ENCODE data around the gene NFAM1. TPM values are rescaled to one million over a fixed set of nuclear protein-coding genes. Genes with fewer than 3 reads are reported as not detected.

NFAM1 gene
- total and polyA plus RNA-seq, 2 donors (not counting 3 experiments of a cell fraction or from before 2014, with no cell fraction given) = not detected

DNA sequence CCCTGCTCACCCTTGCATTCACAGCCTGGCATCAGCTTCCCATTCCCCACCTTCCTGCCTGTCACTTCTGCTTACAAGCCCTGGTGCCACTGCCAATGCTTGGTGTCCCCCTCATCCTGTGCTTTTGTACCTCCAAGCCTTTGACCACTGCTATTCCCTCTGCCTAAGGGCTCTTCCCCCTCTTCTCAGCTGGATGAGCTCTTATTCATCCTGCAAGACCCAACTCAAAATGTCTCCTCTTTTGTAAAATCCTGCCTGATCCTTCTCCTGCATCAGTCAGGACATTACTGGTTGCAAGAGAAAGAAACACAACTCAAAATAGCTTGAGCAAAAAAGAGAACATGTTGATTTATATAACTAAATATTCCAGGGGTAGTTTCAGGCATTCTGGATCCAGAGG lies 94.8 kb downstream of the NFAM1 start:
- Histone ChIP-seq H3K27ac (ENCODE audit: insufficient read depth, low read depth, low read length) (no peak overlapping the region), H3K9ac (replicated peaks; ENCODE audit: extremely low read depth, insufficient read depth, low read length) (no peak overlapping the region), H3K27me3 (ENCODE audit: control insufficient read depth in 2 of 2, insufficient read depth in 2 of 2, low read length in 2 of 2) (peaks cover 0 to 3% of the 10 kb centered on the region in 2 experiments), H3K79me2 (ENCODE audit: control insufficient read depth, insufficient read depth, low read length) (no peaks in the 10 kb centered on the region), H4K20me1 (replicated peaks; ENCODE audit: control insufficient read depth, extremely low read depth, insufficient read depth, low read length) (no peaks in the 10 kb centered on the region), H3K36me3 (ENCODE audit: control insufficient read depth in 2 of 2, extremely low read depth in 1 of 2, insufficient read depth in 2 of 2, low read length in 2 of 2) (no peaks in the 10 kb centered on the region), H3K9me1 (replicated peaks; ENCODE audit: control insufficient read depth, extremely low read depth, insufficient read depth, low read length) (no peaks in the 10 kb centered on the region), H3K4me1 (ENCODE audit: control insufficient read depth, extremely low read depth, insufficient read depth, low read length) (no peaks in the 10 kb centered on the region), H3K9me3 (replicated peaks; ENCODE audit: control insufficient read depth, insufficient read depth, low read length) (no peaks in the 10 kb centered on the region), H3K4me2 (ENCODE audit: insufficient read depth, low read length) (no peak overlapping the region), H3K4me3 (replicated peaks in 1 of 3; ENCODE audit: insufficient read depth in 1 of 3, low read depth in 1 of 3, low read length in 3 of 3) (no peak overlapping the region), H2AFZ (ENCODE audit: low read depth, low read length) (no peak overlapping the region)
- intact Hi-C loops (cut with micrococcal nuclease) (no loop called here), dilution Hi-C loops (cut with MboI; ENCODE audit: extremely low pct_ligation_motif_present, low sequenced_read_pairs) (no loop called here)
- no TSS peak for BruUV-seq (replicated peaks)
- FAIRE-seq (no peak), DNase-seq (ENCODE audit: low read depth, low spot score) (no peak)
- TF ChIP-seq, protein P1, sequence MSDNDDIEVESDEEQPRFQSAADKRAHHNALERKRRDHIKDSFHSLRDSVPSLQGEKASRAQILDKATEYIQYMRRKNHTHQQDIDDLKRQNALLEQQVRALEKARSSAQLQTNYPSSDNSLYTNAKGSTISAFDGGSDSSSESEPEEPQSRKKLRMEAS (IDR thresholded peaks at IDR 0.05; ENCODE audit: insufficient read depth, insufficient read length) = no peak
- ChIA-PET CTCF (no interaction called here), POLR2A (no interaction called here)

GRCh38 chr22:42336527-42337227 lies 95.5 kb downstream of the NFAM1 start:
- Histone ChIP-seq H3K27me3 (ENCODE audit: control insufficient read depth in 2 of 2, insufficient read depth in 2 of 2, low read length in 2 of 2) (peaks cover 0 to 2% of the 10 kb centered on the region in 2 experiments), H2AFZ (ENCODE audit: low read depth, low read length) (no peak overlapping the region), H3K27ac (ENCODE audit: insufficient read depth, low read depth, low read length) (no peak overlapping the region), H3K9ac (replicated peaks; ENCODE audit: extremely low read depth, insufficient read depth, low read length) (no peak overlapping the region), H3K79me2 (ENCODE audit: control insufficient read depth, insufficient read depth, low read length) (no peaks in the 10 kb centered on the region), H3K4me1 (ENCODE audit: control insufficient read depth, extremely low read depth, insufficient read depth, low read length) (no peaks in the 10 kb centered on the region), H3K9me3 (replicated peaks; ENCODE audit: control insufficient read depth, insufficient read depth, low read length) (no peaks in the 10 kb centered on the region), H3K4me3 (replicated peaks in 1 of 3; ENCODE audit: insufficient read depth in 1 of 3, low read depth in 1 of 3, low read length in 3 of 3) (no peak overlapping the region), H3K36me3 (ENCODE audit: control insufficient read depth in 2 of 2, extremely low read depth in 1 of 2, insufficient read depth in 2 of 2, low read length in 2 of 2) (no peaks in the 10 kb centered on the region), H3K4me2 (ENCODE audit: insufficient read depth, low read length) (no peak overlapping the region), H3K9me1 (replicated peaks; ENCODE audit: control insufficient read depth, extremely low read depth, insufficient read depth, low read length) (no peaks in the 10 kb centered on the region), H4K20me1 (replicated peaks; ENCODE audit: control insufficient read depth, extremely low read depth, insufficient read depth, low read length) (no peaks in the 10 kb centered on the region)
- intact Hi-C loops (cut with micrococcal nuclease) = no loop called here
- BruUV-seq (replicated peaks) = no TSS peak
- POLR2A ChIA-PET = no interaction called here
- FAIRE-seq (no peak), DNase-seq (ENCODE audit: low read depth, low spot score) (no peak)
- CTCF ChIA-PET = no interaction called here
- dilution Hi-C loops (cut with MboI; ENCODE audit: extremely low pct_ligation_motif_present, low sequenced_read_pairs) = no loop called here
- TF ChIP-seq, protein P2, sequence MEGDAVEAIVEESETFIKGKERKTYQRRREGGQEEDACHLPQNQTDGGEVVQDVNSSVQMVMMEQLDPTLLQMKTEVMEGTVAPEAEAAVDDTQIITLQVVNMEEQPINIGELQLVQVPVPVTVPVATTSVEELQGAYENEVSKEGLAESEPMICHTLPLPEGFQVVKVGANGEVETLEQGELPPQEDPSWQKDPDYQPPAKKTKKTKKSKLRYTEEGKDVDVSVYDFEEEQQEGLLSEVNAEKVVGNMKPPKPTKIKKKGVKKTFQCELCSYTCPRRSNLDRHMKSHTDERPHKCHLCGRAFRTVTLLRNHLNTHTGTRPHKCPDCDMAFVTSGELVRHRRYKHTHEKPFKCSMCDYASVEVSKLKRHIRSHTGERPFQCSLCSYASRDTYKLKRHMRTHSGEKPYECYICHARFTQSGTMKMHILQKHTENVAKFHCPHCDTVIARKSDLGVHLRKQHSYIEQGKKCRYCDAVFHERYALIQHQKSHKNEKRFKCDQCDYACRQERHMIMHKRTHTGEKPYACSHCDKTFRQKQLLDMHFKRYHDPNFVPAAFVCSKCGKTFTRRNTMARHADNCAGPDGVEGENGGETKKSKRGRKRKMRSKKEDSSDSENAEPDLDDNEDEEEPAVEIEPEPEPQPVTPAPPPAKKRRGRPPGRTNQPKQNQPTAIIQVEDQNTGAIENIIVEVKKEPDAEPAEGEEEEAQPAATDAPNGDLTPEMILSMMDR (IDR thresholded peaks at IDR 0.05; ENCODE audit: extremely low read depth in 1 of 2, insufficient read depth in 1 of 2, low read depth in 1 of 2, low read length in 2 of 2) = no peak
- no peak for TF ChIP-seq FOS (IDR thresholded peaks at IDR 0.05; ENCODE audit: borderline replicate concordance, insufficient read depth, low read length)
- no peak for TF ChIP-seq EZH2 (IDR thresholded peaks at IDR 0.05; ENCODE audit: borderline replicate concordance, low read depth, low read length, severe bottlenecking)
- no peak for TF ChIP-seq JUN (IDR thresholded peaks at IDR 0.05; ENCODE audit: borderline replicate concordance, insufficient read depth, insufficient read length, low read depth)

All from endothelial cell of umbilical vein (primary cell).